MCF 10A (cell line): Measurements from ENCODE around the gene KIF26A. TPM values are rescaled to one million over a fixed set of nuclear protein-coding genes. Genes with fewer than 3 reads are reported as not detected.

Source experiments
- BruUV-seq: library from RNA; stranded (reverse); fragments of 400-500 nt; replicated peaks from 2 replicates; lab custom pipeline; 2021; lab: Mats Ljungman, UMichigan
- CTCF ChIA-PET: fragments of 300-600 bp; sonication (Branson Sonifier 250); formaldehyde crosslinking; extraction: SDS; loops from one replicate; lab custom pipeline; 2021; ENCODE audit warnings: antibody characterized with exemption, inconsistent platforms; lab: Yijun Ruan, JAX
- POLR2A ChIA-PET: fragments of 300-600, 350-650 bp; sonication (Branson Sonifier 250); formaldehyde crosslinking; extraction: SDS; loops from one replicate; lab custom pipeline; 2020; ENCODE audit warnings: antibody characterized with exemption, inconsistent platforms; lab: Yijun Ruan, JAX
- DNase-seq: peaks from one replicate; pipeline ENCODE4 v3.0.0-alpha.2; 2018; ENCODE audit not compliant: unreplicated experiment
- H3K27ac Mint-ChIP-seq: one replicate; pipeline ENCODE4 v1.8.0; 2022; ENCODE audit warnings: mild to moderate bottlenecking, low read depth, mixed read lengths; ENCODE audit not compliant: unreplicated experiment
- H3K27me3 Mint-ChIP-seq: one replicate; pipeline ENCODE4 v1.8.0; 2022; ENCODE audit warnings: mixed read lengths; ENCODE audit not compliant: insufficient read depth, unreplicated experiment
- H3K36me3 Mint-ChIP-seq: one replicate; pipeline ENCODE4 v1.8.0; 2022; ENCODE audit warnings: mild to moderate bottlenecking, moderate library complexity, mixed read lengths; ENCODE audit not compliant: insufficient read depth, unreplicated experiment
- H3K4me1 Mint-ChIP-seq: one replicate; pipeline ENCODE4 v1.8.0; 2022; ENCODE audit warnings: mixed read lengths; ENCODE audit not compliant: insufficient read depth, unreplicated experiment
- H3K4me3 Mint-ChIP-seq: one replicate; pipeline ENCODE4 v1.8.0; 2022; ENCODE audit warnings: mild to moderate bottlenecking, moderate library complexity, mixed read lengths; ENCODE audit not compliant: unreplicated experiment
- H3K9me3 Mint-ChIP-seq: one replicate; pipeline ENCODE4 v1.8.0; 2022; ENCODE audit warnings: mixed read lengths; ENCODE audit not compliant: unreplicated experiment
- CTCF ChIP-seq: fragments of 200-600 bp; IDR thresholded peaks from one replicate; pipeline ENCODE4 v1.8.0; 2022; ENCODE audit warnings: antibody characterized with exemption, mild to moderate bottlenecking; ENCODE audit not compliant: unreplicated experiment
- intact Hi-C: fragments of 100-400 bp; cut with micrococcal nuclease; formaldehyde crosslinking; loops from 2 replicates; pipeline ENCODE4 v1.14.1; 2022
- total RNA-seq: library from RNA; stranded (reverse); gene quantifications from 2 replicates; pipeline ENCODE4 v1.2.3, GENCODE V29; 2022

KIF26A gene
- total RNA-seq, 1 experiment from 2014 or later = 0.26 TPM

GRCh38 chr14:104168603-104169002 is 30.2 kb downstream of the KIF26A start:
- Mint-ChIP-seq H3K4me1 (no peaks in the 10 kb centered on the region), H3K9me3 (no peaks in the 10 kb centered on the region), H3K27me3 (no peaks in the 10 kb centered on the region), H3K36me3 (no peaks in the 10 kb centered on the region), H3K4me3 (no peak overlapping the region), H3K27ac (no peak overlapping the region)
- no TSS peak for BruUV-seq
- intact Hi-C loops = loop anchor here (10.0 kb wide), 1 partner anchor 106 kb away; no protein-coding TSS in a partner anchor
- DNase-seq = no peak
- TF ChIP-seq CTCF = no peak
- CTCF ChIA-PET = interaction anchor here (0.7 kb wide), 1 partner anchor 632 kb away, joined by 3 read pairs; no protein-coding TSS in a partner anchor
- POLR2A ChIA-PET = no interaction called here

GRCh38 chr14:104169005-104169698 is 30.8 kb downstream of the KIF26A start:
- ChIA-PET CTCF (interaction anchor here (0.6 to 0.7 kb wide), 2 partner anchors 38 to 631 kb away, joined by 3 read pairs; no protein-coding TSS in a partner anchor), POLR2A (no interaction called here)
- no peaks in the 10 kb centered on the region for H3K9me3 Mint-ChIP-seq
- no peaks in the 10 kb centered on the region for H3K36me3 Mint-ChIP-seq
- BruUV-seq = no TSS peak
- H3K4me1 Mint-ChIP-seq = no peaks in the 10 kb centered on the region
- no peak for TF ChIP-seq CTCF
- H3K4me3 Mint-ChIP-seq = no peak overlapping the region
- no peak for DNase-seq
- H3K27ac Mint-ChIP-seq = no peak overlapping the region
- no peaks in the 10 kb centered on the region for H3K27me3 Mint-ChIP-seq
- intact Hi-C loops = loop anchor here (10.0 kb wide), 1 partner anchor 106 kb away; no protein-coding TSS in a partner anchor

GRCh38 chr14:104169699-104170479 is 31.5 kb downstream of the KIF26A start:
- CTCF ChIA-PET = interaction anchor here (0.6 kb wide), 1 partner anchor 38 kb away, joined by 3 read pairs; no protein-coding TSS in a partner anchor
- DNase-seq = no peak
- POLR2A ChIA-PET = no interaction called here
- intact Hi-C loops = loop anchor here (10.0 kb wide), 1 partner anchor 105 kb away; no protein-coding TSS in a partner anchor
- Mint-ChIP-seq H3K4me3 (no peak overlapping the region), H3K9me3 (no peaks in the 10 kb centered on the region), H3K4me1 (no peaks in the 10 kb centered on the region), H3K27ac (no peak overlapping the region), H3K36me3 (no peaks in the 10 kb centered on the region), H3K27me3 (no peaks in the 10 kb centered on the region)
- no TSS peak for BruUV-seq
- TF ChIP-seq CTCF = no peak
